ENCODE measurements around the gene ALDH5A1. TPM values are rescaled to one million over a fixed set of nuclear protein-coding genes. Genes with fewer than 3 reads are reported as not detected.

Gene ALDH5A1
- total and polyA plus RNA-seq, 12 donors, result 1.9 to 45.5 (median 29.5) TPM

DNA sequence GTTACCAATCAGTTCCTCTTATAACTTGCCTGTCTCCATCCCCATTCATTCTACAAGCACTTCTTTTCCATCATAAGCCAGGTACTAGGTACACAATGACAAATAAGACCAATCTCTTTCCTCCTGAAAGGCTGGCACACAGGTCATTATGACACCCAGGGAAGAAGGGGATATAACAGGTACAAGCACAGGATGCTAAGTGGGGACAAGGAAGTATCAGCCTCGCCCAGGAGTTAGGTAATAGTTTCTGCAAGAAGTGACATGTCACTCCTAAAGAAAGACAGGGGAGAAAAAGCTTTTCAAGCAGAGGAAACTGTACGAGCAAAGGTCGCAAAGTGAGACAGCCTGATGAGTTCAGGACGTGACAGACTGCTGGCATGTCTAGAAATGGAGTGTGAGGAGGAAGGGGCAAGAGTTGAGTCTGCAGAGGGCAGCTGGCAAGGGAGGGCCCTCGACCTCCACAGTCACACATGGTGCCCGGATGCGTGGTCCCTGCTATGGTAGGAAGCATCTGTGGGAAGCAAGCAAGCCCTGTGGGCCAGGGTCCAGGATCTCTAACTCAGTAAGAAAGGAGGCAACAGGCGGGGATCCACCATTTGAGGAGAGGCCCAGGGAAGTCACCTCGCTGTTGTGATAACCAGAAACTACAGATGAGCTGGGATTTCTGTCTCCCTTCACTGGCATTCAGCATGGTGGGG lies 45.8 kb upstream of the ALDH5A1 start:
- H3K4me1 ChIP-seq, result no peaks in the 10 kb centered on the region
- no peak for DNase-seq
- no peak for ATAC-seq
- intact Hi-C loops (cut with DNase I), result loop anchor here in 1 of 10 donors (5.0 kb wide), 1 partner anchor 63 kb away; no protein-coding TSS in a partner anchor
- TF ChIP-seq, protein P1, sequence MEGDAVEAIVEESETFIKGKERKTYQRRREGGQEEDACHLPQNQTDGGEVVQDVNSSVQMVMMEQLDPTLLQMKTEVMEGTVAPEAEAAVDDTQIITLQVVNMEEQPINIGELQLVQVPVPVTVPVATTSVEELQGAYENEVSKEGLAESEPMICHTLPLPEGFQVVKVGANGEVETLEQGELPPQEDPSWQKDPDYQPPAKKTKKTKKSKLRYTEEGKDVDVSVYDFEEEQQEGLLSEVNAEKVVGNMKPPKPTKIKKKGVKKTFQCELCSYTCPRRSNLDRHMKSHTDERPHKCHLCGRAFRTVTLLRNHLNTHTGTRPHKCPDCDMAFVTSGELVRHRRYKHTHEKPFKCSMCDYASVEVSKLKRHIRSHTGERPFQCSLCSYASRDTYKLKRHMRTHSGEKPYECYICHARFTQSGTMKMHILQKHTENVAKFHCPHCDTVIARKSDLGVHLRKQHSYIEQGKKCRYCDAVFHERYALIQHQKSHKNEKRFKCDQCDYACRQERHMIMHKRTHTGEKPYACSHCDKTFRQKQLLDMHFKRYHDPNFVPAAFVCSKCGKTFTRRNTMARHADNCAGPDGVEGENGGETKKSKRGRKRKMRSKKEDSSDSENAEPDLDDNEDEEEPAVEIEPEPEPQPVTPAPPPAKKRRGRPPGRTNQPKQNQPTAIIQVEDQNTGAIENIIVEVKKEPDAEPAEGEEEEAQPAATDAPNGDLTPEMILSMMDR (IDR thresholded peaks at IDR 0.05), result no peak
- 77 to 79% methylated on average over 9 of the region's 9 CpGs for WGBS, 2 donors
- H3K27me3 ChIP-seq, result no peaks in the 10 kb centered on the region
- H3K36me3 ChIP-seq, result peaks cover 0 to 9% (median 0%) of the 10 kb centered on the region in 9 donors
- H3K9me3 ChIP-seq, result no peaks in the 10 kb centered on the region
- H3K4me3 ChIP-seq, result no peak overlapping the region
- H3K27ac ChIP-seq, result no peak overlapping the region

DNA sequence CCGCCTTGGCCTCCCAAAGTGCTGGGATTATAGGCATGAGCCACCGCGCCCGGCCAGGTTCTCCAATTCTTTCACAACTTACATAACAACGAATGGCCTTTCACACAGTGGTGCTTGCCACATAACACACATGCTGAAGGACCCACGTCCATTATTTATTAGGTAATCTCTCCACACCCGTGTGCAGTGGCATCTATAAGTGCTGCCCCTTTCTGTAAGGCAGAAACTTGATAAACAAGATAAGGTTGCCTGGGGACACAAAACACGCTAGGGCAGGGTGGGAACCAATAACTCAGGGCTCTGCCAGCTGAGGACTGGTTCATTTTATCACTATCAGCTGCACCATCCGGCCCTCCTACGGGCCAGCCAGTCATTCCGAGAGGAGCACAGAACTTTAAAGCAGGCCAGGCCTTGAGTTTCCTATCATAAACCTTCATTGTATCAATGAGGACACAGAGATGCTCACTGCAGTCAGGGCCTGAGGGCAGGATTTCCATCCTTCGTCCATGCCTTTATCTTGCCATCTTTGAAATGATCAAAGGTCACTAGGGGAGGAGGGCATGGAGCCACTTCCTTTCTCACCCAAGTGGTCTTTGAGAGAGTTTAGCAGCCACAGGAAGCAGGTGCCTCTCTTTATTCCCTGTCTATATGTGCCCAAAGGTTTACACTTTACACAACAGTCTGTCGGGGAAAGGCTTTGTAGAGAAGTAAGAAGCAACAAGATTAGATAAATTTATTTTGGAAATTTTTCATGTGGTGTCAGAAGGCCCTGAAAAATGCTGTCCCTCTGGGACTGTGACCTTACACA lies 43.0 kb upstream of the ALDH5A1 start:
- TF ChIP-seq, protein P1 (IDR thresholded peaks at IDR 0.05), result no peak
- H3K4me3 ChIP-seq, result no peak overlapping the region
- H3K4me1 ChIP-seq, result no peaks in the 10 kb centered on the region
- H3K27ac ChIP-seq, result no peak overlapping the region
- DNase-seq, result no peak
- no peaks in the 10 kb centered on the region for H3K9me3 ChIP-seq
- WGBS, 2 donors, result 62 to 67% methylated on average over 13 of the region's 13 CpGs
- peak in 1 of 8 donors; percentile 13 for ATAC-seq
- no peaks in the 10 kb centered on the region for H3K36me3 ChIP-seq
- intact Hi-C loops (cut with DNase I), result no loop called here
- no peaks in the 10 kb centered on the region for H3K27me3 ChIP-seq

DNA sequence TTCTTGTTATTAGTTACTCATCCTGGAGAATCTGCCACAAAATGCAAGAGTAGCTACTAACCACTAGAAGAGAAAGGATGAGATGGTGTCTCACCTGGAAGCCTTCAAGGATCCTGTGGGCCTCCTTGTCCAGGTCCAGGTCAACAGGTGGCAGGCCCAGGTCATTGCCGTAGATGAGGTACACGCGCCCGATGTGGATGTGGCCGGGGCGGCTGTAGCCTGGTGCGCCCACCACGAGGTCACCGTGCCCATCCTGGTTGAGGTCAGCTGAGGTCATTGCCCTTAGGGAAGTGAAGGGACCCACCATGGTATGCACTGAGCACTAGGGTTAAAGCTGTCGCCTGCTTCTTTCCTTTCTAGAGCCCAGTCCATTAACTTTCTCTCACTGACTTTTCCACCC lies 40.8 kb upstream of the ALDH5A1 start:
- H3K4me1 ChIP-seq, result no peaks in the 10 kb centered on the region
- intact Hi-C loops (cut with DNase I), result no loop called here
- ATAC-seq (no peak), DNase-seq (no peak)
- H3K27ac ChIP-seq, result no peak overlapping the region
- TF ChIP-seq, protein P1 (IDR thresholded peaks at IDR 0.05), result no peak
- WGBS, 2 donors, result 94 to 95% methylated on average over 10 of the region's 10 CpGs
- no peaks in the 10 kb centered on the region for H3K9me3 ChIP-seq
- H3K36me3 ChIP-seq, result no peaks in the 10 kb centered on the region
- H3K27me3 ChIP-seq, result no peaks in the 10 kb centered on the region
- H3K4me3 ChIP-seq, result no peak overlapping the region

DNA sequence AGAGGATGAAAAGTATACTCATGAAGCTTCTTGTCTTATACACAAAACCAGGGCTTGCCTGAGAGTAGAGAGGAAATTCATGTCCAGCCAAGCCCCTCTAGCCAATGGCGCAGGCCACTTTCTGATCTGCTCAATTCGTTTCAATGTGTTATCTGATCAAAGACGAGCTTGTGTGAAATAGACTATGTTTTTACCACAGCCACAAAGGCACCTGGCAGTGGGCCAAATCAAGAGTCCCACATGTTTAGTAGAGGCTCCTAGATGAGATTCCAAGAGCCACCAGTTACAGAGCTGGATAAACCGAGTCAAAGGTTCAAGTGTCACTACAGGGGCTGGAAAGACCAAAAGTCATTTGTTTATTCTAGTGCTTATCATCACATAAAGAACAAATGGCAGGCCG lies 40.3 kb upstream of the ALDH5A1 start:
- no peak for ATAC-seq
- intact Hi-C loops (cut with DNase I), result no loop called here
- Histone ChIP-seq H3K4me3 (no peak overlapping the region), H3K4me1 (no peaks in the 10 kb centered on the region), H3K27me3 (no peaks in the 10 kb centered on the region), H3K36me3 (no peaks in the 10 kb centered on the region), H3K9me3 (no peaks in the 10 kb centered on the region), H3K27ac (no peak overlapping the region)
- TF ChIP-seq, protein P1 (IDR thresholded peaks at IDR 0.05), result no peak
- no peak for DNase-seq
- 88 to 93% methylated on average over 5 of the region's 5 CpGs for WGBS, 2 donors
